ENCODE results near the gene C19orf53.
"Not testable (repeated sequence)": the region's sequence is repeated elsewhere in the genome, so short reads cannot be mapped to it uniquely, and the experiment has no call there.

Gene C19orf53

DNA sequence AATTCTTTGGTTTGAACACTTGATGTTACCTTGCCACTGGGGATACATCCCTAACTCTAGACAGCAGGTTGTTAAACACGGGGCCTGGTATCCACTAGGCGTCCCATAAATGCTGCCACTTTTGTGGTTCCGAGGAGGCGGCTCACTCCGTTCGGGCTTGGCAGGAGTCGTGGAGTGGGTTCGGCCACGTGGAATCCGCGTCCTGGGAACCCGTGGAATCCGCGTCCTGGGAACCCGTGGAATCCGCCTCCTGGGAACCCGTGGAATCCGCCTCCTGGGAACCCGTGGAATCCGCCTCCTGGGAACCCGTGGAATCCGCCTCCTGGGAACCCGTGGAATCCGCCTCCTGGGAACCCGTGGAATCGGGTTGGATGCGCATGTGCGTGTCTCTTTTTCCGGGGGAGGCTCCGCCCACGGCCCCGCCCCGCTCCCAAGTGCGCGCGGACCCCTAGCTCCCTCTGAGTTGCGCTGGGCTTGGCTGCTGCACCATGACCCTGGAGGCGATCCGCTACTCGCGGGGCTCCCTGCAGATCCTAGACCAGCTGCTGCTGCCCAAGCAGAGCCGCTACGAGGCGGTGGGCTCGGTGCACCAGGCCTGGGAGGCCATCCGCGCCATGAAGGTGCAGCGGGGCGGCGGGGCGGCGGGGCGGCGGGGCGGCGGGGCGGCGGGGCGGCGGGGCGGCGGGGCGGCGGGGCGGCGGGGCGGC, 10.0 kb upstream of the C19orf53 start, which contains the start of gene MRI1:
Gene MRI1, plus strand, starts transcription at position 422 of the 707 bp plus-strand sequence. Its CDS starts 67 bp downstream, at position 489.
- peak; percentile 47 for DNase-seq

DNA sequence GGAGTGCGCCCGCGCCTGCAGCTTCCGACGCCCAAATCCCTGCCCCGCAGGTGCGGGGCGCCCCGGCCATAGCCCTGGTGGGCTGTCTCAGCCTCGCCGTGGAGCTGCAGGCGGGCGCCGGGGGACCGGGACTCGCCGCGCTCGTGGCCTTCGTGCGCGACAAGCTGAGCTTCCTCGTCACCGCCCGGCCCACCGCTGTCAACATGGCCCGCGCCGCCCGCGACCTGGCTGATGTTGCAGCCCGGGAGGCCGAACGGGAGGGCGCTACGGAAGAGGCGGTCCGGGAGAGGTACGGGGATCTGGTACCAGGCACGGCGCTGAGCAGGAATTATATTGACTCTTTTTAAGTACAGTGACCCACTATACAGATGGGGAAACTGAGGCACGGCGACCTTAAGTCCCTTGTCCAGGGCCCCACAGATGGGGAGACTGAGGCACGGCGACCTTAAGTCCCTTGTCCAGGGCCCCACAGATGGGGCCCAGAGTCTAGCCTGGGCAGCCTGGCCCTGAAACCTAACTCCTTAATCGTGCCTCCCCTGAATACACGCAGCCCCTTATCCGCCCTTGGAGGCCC, 9.3 kb upstream of the C19orf53 start:
- no peak for DNase-seq

DNA sequence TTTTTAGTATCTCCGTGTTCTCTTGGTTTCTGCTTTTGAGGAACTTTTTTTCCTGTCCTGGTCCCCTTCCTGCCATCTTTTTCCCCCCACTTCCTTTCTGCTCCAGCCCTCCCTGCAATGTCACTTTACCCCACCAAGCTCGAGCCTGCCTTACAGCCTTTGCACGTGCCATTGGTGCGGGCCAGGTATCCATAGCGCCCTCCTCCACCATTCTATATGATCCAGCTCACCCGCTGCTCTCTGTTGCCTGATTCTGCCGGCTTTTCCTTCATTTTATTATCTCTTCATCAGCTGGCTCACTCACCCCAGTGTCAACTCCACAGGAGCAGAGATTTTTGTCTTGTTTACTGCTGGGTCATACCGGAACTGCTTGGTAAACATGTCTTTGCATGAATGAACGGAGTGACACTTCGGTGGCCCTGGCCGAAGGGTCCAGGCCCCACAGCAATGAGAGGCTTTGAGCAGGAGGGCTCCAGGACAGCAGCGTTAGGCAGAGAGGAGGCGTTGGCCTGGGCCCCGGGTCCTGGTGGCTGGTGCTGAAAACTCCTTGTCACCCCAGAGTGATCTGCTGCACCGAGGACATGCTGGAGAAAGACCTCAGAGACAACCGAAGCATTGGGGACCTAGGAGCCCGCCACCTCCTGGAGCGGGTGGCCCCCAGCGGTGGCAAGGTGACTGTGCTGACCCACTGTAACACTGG, 8.7 kb upstream of the C19orf53 start:
- DNase-seq = no peak

DNA sequence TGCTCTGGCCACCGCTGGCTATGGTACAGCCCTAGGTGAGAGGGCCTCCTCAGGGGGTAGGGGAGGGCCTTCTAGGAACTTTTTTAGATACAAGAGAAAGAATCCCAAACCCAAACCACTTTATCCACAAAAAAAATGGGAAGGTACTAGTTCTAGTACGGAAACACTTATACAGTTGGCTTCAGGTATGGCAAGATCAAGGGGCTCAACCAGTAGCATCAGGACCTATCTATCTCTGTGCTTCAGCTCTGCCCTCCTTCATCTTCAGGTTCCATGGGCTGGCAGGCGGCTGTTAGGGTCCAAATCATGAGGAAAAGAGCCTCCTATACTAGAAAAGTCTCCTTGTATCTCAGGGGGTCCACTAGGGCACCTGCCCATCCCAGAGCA, 8.2 kb upstream of the C19orf53 start:
- DNase-seq = no peak

- no peak for DNase-seq
Observed at GRCh38 chr19:13768510-13768909, 5.7 kb upstream of the C19orf53 start.

DNA sequence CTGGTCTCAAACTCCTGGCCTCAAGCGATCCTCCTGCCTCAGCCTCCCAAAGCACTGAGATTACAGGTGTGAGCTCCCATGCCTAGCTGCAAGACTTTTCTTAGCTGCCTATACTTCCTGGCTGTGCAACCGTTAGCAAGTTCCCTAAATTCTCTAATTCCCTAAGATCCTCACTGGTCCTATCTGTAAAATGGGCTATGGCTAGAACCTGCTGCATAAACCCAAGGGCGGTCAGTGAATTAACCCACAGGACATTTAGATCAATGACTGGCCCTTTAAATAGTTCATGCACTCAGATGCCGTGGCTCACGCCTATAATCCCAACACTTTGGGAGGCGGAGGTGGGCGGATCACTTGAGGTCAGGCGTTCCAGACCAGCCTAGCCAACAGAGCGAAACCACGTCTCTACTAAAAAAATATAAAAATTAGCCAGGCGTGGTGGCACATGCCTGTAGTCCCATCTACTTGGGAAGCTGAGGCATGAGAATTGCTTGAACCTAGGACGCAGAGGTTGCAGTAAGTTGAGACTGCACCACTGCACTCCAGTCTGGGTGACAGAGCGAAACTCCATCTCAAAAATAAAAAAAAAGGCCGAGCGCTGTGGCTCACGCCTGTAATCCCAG, 4.1 kb upstream of the C19orf53 start:
- DNase-seq = no peak

GRCh38 chr19:13778398-13778797, 4.1 kb downstream of the C19orf53 start:
- DNase-seq = no peak

DNA sequence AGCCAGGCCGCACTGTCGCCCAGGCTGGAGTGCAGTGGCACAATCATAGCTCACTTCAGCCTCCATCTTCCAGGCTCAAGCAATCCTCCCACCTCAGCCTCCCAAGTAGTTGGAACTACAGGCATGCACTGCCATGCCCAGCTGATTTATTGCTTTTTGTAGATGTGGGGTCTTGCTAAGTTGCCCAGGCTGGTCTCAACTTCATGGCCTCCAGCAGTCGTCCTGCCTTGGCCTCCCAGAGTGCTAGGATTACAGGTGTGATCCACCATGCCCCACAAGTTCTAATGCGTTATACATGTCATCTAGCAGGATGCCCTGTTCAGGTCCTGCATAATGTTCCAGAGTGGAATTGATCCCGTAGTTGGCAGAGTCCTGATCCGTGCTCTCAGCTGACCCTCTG, 4.6 kb downstream of the C19orf53 start:
- DNase-seq = no peak

DNA sequence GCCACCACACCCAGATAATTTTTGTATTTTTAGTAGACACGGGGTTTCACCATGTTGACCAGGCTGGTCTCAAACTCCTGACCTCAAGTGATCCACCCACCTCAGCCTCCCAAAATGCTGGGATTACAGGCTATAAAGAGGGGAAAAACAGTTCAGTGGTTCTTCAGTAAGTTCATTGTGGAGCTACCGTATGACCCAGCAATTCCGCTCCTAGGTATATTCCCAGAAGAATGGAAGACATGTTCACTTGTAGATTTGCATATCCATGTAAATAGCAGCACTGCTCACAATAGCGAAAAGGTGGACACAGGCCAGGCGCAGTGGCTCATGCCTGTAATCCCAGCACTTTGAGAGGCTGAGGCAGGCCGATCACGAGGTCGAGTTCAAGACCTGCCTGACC, 5.5 kb downstream of the C19orf53 start:
- DNase-seq = not testable (repeated sequence)

- peak; percentile 75 for DNase-seq
Observed at GRCh38 chr19:13781547-13781946, 7.3 kb downstream of the C19orf53 start.

- no peak for DNase-seq
Observed at GRCh38 chr19:13782537-13782936, 8.3 kb downstream of the C19orf53 start.

- DNase-seq = no peak
Observed at GRCh38 chr19:13783565-13784500, 9.6 kb downstream of the C19orf53 start.

- peak; percentile 63 for DNase-seq
Observed at GRCh38 chr19:13784731-13785452, 10.6 kb downstream of the C19orf53 start.

DNA sequence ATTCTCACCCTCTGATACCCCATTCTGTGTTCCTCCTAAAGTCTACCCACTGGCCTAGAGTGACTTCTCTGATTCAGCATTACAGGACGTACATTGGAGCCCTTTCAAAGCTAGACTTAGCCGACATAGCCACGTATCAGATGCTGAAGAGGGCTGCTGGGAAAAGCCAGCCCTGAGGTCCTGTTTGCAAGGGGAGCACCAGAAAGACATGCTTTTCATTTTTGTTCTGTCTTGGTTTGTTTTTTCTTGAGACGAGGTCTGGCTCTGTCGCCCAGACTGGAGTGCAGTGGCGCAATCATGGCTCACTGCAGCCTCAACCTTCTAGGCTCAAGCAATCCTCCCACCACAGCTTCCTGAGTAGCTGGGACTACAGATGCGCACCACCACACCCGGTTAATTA, 14.7 kb downstream of the C19orf53 start:
- no peak for DNase-seq

DNA sequence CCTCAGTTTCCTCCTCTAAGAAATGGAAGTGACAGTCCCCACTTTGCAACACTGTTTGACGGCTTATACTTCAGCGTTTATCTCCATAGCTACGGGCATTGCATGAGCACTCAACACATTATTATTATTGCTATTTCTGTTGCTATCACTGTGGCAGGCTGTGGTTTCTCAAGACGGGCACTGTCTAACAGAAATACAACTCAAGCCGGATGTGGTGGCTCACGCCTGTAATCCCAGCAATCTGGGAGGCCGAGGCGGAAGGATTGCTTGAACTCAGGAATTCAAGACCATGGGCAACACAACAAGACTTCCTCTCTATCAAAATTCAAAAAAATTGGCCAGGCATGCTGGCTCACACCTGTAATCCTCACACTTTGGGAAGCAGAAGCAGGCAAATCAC, 16.1 kb downstream of the C19orf53 start:
- DNase-seq = no peak

- not testable (repeated sequence) for DNase-seq
Observed at GRCh38 chr19:13793317-13793716, 19.1 kb downstream of the C19orf53 start.

DNA sequence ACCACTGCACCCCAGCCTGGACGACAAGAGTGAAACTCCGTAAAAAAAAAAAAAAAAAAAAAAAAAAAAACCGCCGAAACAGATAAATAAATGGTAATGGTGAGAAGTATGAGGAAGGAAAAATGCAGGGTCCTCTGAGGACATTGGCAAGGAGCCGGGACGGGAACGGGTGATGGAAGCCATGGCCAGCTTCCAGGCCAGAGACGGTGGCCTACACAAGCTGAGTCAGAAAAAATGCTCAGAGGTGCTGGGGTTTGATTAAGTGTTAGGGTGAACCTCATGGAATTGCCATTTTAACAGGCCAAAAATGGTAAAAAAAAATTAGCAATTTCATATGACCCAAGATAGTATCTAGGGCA, 20.1 kb downstream of the C19orf53 start:
- DNase-seq = no peak

- peak; percentile 100 for DNase-seq
Observed at GRCh38 chr19:13794757-13795589, 20.7 kb downstream of the C19orf53 start, which contains the start of gene ZSWIM4. ZSWIM4 (plus strand) TSS chr19:13795443; CDS start chr19:13795649, 206 bp downstream.

- no peak for DNase-seq
Observed at GRCh38 chr19:13795595-13796300, 21.5 kb downstream of the C19orf53 start.
